Osteocyte (in vitro differentiated cells): ENCODE results near the gene NACC2. TPM values are rescaled to one million over a fixed set of nuclear protein-coding genes. Genes with fewer than 3 reads are reported as not detected.

ENCODE experiments used
- DNase-seq: peaks from one replicate; pipeline ENCODE4 v3.0.0; 2021; ENCODE audit warnings: mixed read lengths; ENCODE audit not compliant: unreplicated experiment; ENCODE audit errors: extremely low spot score
- H3K27ac Mint-ChIP-seq: one replicate; pipeline ENCODE4 v1.8.0; 2021; ENCODE audit warnings: mild to moderate bottlenecking, mixed read lengths; ENCODE audit not compliant: unreplicated experiment
- H3K27me3 Mint-ChIP-seq: one replicate; pipeline ENCODE4 v1.8.0; 2021; ENCODE audit warnings: mixed read lengths; ENCODE audit not compliant: unreplicated experiment
- H3K36me3 Mint-ChIP-seq: one replicate; pipeline ENCODE4 v1.8.0; 2021; ENCODE audit warnings: mixed read lengths; ENCODE audit not compliant: unreplicated experiment
- H3K4me1 Mint-ChIP-seq: one replicate; pipeline ENCODE4 v1.8.0; 2021; ENCODE audit warnings: mixed read lengths; ENCODE audit not compliant: unreplicated experiment
- H3K4me3 Mint-ChIP-seq: one replicate; pipeline ENCODE4 v1.8.0; 2021; ENCODE audit warnings: mild to moderate bottlenecking, moderate library complexity, mixed read lengths; ENCODE audit not compliant: unreplicated experiment
- H3K9me3 Mint-ChIP-seq: one replicate; pipeline ENCODE4 v1.8.0; 2021; ENCODE audit warnings: mixed read lengths; ENCODE audit not compliant: unreplicated experiment
- total RNA-seq: library from RNA; stranded (reverse); gene quantifications from 2 replicates; pipeline ENCODE4 v1.2.1, GENCODE V29; 2021
- TF ChIP-seq, protein P1 (sequence below): fragments of 200-600 bp; sonication (generic); IDR thresholded peaks from 2 replicates; pipeline ENCODE4 v1.5.0; 2021; ENCODE audit warnings: antibody characterized with exemption, mild to moderate bottlenecking, moderate library complexity

The NACC2 gene
- total RNA-seq, 1 donor from 2014 or later, result 40.1 TPM

DNA sequence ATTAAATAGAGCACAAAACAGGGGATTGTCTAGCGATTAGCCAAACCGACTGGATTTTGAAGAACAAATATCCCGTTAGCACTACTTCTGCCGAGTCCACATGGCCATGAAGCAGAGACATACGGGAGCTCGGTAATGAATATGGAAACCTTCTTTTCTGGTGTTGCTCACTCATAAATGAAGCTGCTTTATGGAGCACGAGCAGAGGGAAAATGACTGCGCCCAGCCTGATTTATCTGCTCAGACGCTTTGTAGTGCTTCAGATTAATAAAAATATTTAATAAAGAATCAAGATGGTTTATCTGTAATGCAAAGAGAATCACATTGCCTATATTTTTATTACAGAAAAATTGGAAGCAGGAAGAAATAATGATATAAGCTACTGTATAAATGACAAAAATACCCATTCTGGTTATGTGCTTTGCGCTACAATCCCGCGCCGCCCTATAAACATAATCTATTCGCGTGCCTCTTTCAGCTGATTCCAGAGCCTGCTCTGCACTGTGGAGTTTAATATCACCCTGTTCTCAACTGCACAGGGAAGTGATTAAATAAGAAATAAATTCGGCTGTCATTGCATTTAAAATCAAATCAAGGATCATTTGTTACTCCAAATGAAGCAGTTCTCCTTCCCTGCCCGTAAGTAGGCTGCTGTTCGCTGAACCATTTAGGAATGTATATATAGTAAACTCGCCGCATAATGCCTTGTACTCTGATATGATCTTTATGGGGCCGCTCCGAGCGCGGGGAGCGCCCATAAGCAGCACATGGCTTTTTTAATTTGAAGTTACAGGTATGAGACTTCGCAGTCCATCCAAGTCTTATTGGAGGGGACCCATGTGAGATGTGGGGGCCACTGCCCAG, 111.6 kb downstream of the NACC2 start:
- DNase-seq, result no peak
- Mint-ChIP-seq H3K27me3 (peaks cover 3% of the 10 kb centered on the region), H3K9me3 (no peaks in the 10 kb centered on the region), H3K27ac (no peak overlapping the region), H3K4me1 (peaks cover 2% of the 10 kb centered on the region), H3K4me3 (no peak overlapping the region), H3K36me3 (no peaks in the 10 kb centered on the region)
- TF ChIP-seq, protein P1, sequence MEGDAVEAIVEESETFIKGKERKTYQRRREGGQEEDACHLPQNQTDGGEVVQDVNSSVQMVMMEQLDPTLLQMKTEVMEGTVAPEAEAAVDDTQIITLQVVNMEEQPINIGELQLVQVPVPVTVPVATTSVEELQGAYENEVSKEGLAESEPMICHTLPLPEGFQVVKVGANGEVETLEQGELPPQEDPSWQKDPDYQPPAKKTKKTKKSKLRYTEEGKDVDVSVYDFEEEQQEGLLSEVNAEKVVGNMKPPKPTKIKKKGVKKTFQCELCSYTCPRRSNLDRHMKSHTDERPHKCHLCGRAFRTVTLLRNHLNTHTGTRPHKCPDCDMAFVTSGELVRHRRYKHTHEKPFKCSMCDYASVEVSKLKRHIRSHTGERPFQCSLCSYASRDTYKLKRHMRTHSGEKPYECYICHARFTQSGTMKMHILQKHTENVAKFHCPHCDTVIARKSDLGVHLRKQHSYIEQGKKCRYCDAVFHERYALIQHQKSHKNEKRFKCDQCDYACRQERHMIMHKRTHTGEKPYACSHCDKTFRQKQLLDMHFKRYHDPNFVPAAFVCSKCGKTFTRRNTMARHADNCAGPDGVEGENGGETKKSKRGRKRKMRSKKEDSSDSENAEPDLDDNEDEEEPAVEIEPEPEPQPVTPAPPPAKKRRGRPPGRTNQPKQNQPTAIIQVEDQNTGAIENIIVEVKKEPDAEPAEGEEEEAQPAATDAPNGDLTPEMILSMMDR, result no peak

DNA sequence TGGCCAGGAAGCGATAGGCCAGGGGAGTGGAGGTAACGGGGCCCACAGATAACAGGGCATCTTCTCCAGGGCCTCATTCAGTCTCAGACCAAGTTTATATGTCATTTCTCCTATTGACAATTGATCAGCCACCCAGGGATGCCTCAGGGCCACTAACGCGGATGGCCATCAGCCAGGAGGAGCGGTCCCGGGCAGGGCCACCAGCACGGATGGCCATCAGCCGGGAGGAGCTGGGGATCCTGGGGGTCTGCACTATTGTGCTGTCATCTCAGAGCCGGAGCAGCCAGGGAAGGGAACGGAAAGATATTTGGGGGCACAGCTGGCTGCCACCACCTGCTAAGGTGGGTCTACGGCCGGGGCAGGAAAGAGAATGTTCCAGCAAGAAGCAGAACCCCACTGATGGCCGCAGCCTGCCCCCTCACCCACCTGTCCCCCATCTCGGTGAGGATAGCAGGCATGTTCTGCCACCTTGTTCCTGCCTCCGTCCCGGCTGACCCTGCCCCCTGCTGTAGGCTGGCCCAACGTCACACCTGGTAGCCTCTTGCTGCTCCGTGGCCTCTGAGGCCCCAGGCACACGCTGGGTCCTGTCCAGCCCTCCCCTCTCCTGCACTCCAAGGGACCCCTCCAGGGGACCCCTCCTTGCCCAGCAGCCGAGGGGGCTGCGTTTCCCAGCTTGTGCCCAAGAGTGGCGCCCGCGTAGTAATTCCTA, 112.4 kb downstream of the NACC2 start:
- Mint-ChIP-seq H3K27me3 (peaks cover 3% of the 10 kb centered on the region), H3K4me3 (no peak overlapping the region), H3K9me3 (no peaks in the 10 kb centered on the region), H3K4me1 (peaks cover 2% of the 10 kb centered on the region), H3K27ac (no peak overlapping the region), H3K36me3 (no peaks in the 10 kb centered on the region)
- TF ChIP-seq, protein P1, result no peak
- DNase-seq, result no peak

DNA sequence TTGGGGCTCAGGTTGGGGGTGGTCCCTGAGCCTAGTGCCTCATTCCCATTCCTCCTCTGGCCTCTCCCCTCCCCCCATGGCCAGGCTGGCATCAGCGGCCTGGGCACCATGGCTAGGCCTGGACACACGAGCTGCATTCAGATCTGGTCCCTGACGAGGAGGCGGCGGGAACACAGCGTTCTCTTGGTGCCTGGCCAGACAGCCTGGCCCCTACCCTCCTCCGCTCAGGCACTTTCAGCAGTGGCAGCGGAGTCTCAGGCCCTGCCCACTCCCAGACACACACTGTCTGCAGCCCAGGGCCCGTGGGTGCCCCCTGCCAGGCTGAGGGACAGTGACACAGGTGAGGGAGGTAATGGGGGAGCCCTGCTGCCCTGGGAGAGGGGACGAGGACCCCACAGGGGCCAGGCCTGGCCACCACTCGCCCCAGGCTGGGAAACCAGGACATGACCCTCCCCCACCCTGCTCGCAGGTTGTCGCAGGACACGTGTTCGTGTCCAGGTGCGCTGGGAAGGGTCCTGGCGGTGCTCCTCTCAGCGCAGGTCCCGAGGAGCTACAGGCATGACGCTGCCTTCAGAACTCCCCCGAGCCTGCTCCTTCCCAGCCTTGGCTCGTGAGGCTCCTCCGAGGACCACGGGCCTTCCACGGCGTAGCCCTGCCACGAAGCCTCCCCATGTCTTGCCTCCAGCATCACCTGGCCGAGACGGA, 114.0 kb downstream of the NACC2 start:
- DNase-seq, result no peak
- Mint-ChIP-seq H3K9me3 (no peaks in the 10 kb centered on the region), H3K4me1 (peaks cover 2% of the 10 kb centered on the region), H3K36me3 (no peaks in the 10 kb centered on the region), H3K4me3 (no peak overlapping the region), H3K27ac (no peak overlapping the region), H3K27me3 (peaks cover 3% of the 10 kb centered on the region)
- TF ChIP-seq, protein P1, result no peak

DNA sequence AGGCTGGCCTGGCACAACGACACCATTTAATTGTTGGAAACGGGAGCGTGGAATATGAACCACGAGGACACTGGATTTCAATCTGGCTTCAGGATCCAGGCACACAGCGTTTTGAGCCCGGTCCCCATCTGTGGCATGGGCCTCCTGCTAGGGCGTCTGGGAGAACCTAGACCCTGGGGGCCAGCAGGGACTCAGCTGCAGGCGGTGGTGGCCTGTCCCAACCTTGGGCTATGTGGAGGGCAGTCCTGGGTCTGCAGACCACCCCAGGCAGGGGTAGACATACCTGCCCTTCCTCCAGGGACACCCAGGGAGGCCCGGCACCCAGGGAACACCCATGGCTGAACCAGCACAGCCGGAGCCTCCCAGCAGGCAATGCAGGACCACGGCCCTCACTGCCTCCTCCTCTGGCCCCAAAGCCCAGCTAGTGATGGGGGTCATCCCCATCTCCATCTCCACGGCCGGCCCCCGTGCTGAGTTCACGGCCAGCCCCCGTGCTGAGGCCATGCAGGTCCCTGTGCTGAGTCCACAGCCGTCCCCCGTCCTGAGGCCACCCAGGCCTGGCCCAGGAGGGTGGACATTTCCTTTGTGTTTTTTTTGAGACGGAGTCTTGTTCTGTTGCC, 115.4 kb downstream of the NACC2 start:
- TF ChIP-seq, protein P1, result no peak
- H3K27me3 Mint-ChIP-seq, result peaks cover 3% of the 10 kb centered on the region
- no peak for DNase-seq
- no peak overlapping the region for H3K4me3 Mint-ChIP-seq
- H3K4me1 Mint-ChIP-seq, result peaks cover 2% of the 10 kb centered on the region
- no peaks in the 10 kb centered on the region for H3K36me3 Mint-ChIP-seq
- no peak overlapping the region for H3K27ac Mint-ChIP-seq
- H3K9me3 Mint-ChIP-seq, result no peaks in the 10 kb centered on the region
